Body of pancreas (tissue), 4 donors: ENCODE measurements around the gene RNPEPL1. TPM values are rescaled to one million over a fixed set of nuclear protein-coding genes. Genes with fewer than 3 reads are reported as not detected.

Source experiments
- ATAC-seq: fragments of 150-250 bp; one replicate; pipeline ENCODE4 v1.9.1; 2016
- DNase-seq, 4 donors: peaks; one replicate each; pipeline ENCODE4 v3.0.0-alpha.2; 2019
- H3K27ac ChIP-seq, 4 donors: fragments of 200-600 bp; sonication (generic); 1 replicate in 3 of 4; 2 replicates in 1 of 4; pipeline versions ENCODE4 v1.5.1 to v1.6.1; 2016 to 2019; ENCODE audit warnings: mild to moderate bottlenecking in 1 of 4, mixed read lengths in 1 of 4, moderate library complexity in 1 of 4
- H3K27me3 ChIP-seq, 2 donors: fragments of 200-600 bp; sonication (generic); one replicate each; pipeline ENCODE4 v1.6.0; 2016; ENCODE audit warnings: mild to moderate bottlenecking in 1 of 2
- H3K36me3 ChIP-seq, 2 donors: fragments of 200-600 bp; sonication (generic); replicated peaks in 1 of 2; 2 replicates each; pipeline ENCODE4 v1.5.1; 2016; ENCODE audit warnings: low read depth in 2 of 2; ENCODE audit not compliant: insufficient read depth in 1 of 2
- H3K4me1 ChIP-seq: fragments of 200-600 bp; sonication (generic); one replicate; pipeline ENCODE4 v1.6.0; 2016
- H3K4me3 ChIP-seq, 2 donors: fragments of 200-600 bp; sonication (generic); 1 replicate in 1 of 2; 2 replicates in 1 of 2; pipeline ENCODE4 v1.5.1; 2016 to 2019
- H3K9me3 ChIP-seq, 3 donors: fragments of 200-600 bp; sonication (generic); 1 replicate in 2 of 3; 2 replicates in 1 of 3; pipeline ENCODE4 v1.5.1; 2016
- POLR2A ChIP-seq, 3 donors: fragments of 450-650 bp; IDR thresholded peaks; one replicate each; pipeline ENCODE4 v1.6.1; 2016; ENCODE audit warnings: antibody characterized with exemption in 3 of 3, mild to moderate bottlenecking in 2 of 3
- WGBS, 2 donors: methylation state at CpG; one replicate each; pipeline ENCODE4 v1.1.5; 2017; 5-methylcytosine and 5-hydroxymethylcytosine counted together
- intact Hi-C: fragments of 100-400 bp; cut with DNase I; formaldehyde crosslinking; loops from one replicate; pipeline ENCODE4 v1.15.1; 2023
- total RNA-seq, 2 donors: library from RNA; depleted of rRNA; stranded (reverse); fragments of >200 nt; gene quantifications; one replicate each; pipeline ENCODE4 v1.1.0, GENCODE V29; 2016
- TF ChIP-seq, protein P1 (sequence below), 7 experiments: fragments of 450-650 bp in 4 of 7; fragments of 200-600 bp in 3 of 7; sonication (generic) in 3 of 7; IDR thresholded peaks; one replicate each; pipeline ENCODE4 v1.5.1; 2016 to 2019; ENCODE audit warnings: antibody characterized with exemption in 7 of 7

Gene RNPEPL1
- total RNA-seq, 2 donors from 2014 or later: 63.3 to 162 TPM

DNA sequence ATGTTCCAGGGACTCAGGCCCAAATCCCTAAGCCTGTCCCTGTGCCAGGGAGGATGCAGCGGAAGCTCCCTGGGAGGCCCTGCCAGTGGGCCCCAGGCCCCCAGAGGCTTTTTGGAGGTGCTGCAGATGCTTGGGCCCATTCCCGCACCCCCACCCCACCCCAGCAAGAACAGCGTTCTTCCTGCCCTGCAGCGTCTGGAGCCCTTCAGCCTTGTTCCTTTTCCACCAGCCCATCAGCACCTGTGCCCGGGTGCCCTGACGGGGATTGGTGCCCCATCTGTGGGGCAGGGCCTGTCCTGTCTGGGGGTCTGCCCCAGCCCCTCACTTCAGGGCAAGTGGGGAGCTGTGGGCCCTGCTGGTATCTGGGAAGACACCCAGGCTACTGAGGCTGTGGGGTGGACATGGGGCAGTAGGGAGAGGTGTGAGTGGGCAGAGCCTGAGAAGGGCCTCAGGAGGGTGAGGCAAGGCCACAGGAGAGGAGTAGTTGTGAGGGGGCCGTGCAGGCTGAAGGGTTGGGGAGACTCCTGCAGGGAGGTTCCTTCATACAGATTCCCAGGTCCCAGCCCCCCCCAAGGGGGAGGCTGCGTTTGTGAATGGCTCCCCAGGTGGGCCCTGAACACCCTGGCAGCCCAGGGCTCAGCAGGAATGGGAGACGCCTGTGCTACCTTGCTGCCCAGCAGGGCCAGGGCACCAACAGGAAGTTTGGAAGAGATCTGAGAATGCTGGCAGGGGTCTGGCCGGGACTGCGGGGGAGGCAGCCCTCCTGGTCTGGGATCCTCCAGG, 2.4 kb downstream of the RNPEPL1 start:
- peak in 2 of 4 donors; percentile 4 to 12 for DNase-seq
- WGBS, 2 donors: 77 to 85% methylated on average over 7 to 11 of the region's 11 CpGs
- Histone ChIP-seq H3K4me1 (peaks cover 53% of the 10 kb centered on the region), H3K36me3 (peaks cover 4% of the 10 kb centered on the region in 2 donors), H3K9me3 (no peaks in the 10 kb centered on the region), H3K27ac (no peak overlapping the region), H3K27me3 (no peaks in the 10 kb centered on the region), H3K4me3 (no peak overlapping the region)
- intact Hi-C loops: no loop called here
- no peak for ATAC-seq
- TF ChIP-seq, protein P1, sequence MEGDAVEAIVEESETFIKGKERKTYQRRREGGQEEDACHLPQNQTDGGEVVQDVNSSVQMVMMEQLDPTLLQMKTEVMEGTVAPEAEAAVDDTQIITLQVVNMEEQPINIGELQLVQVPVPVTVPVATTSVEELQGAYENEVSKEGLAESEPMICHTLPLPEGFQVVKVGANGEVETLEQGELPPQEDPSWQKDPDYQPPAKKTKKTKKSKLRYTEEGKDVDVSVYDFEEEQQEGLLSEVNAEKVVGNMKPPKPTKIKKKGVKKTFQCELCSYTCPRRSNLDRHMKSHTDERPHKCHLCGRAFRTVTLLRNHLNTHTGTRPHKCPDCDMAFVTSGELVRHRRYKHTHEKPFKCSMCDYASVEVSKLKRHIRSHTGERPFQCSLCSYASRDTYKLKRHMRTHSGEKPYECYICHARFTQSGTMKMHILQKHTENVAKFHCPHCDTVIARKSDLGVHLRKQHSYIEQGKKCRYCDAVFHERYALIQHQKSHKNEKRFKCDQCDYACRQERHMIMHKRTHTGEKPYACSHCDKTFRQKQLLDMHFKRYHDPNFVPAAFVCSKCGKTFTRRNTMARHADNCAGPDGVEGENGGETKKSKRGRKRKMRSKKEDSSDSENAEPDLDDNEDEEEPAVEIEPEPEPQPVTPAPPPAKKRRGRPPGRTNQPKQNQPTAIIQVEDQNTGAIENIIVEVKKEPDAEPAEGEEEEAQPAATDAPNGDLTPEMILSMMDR (IDR thresholded peaks at IDR 0.05): no peak
- no peak for TF ChIP-seq POLR2A (IDR thresholded peaks at IDR 0.05)

GRCh38 chr2:240571314-240571973, 3.2 kb downstream of the RNPEPL1 start:
- intact Hi-C loops: no loop called here
- no peaks in the 10 kb centered on the region for H3K27me3 ChIP-seq
- WGBS, 2 donors: 89% methylated on average over 15 to 18 of the region's 18 CpGs
- no peak overlapping the region for H3K27ac ChIP-seq
- no peak overlapping the region for H3K4me3 ChIP-seq
- no peaks in the 10 kb centered on the region for H3K9me3 ChIP-seq
- DNase-seq (peak in 1 of 4 donors; percentile 6), ATAC-seq (no peak)
- H3K36me3 ChIP-seq: peaks cover 4 to 9% of the 10 kb centered on the region in 2 donors
- TF ChIP-seq, protein P1 (IDR thresholded peaks at IDR 0.05): no peak
- TF ChIP-seq POLR2A (IDR thresholded peaks at IDR 0.05): no peak
- peaks cover 47% of the 10 kb centered on the region for H3K4me1 ChIP-seq

DNA sequence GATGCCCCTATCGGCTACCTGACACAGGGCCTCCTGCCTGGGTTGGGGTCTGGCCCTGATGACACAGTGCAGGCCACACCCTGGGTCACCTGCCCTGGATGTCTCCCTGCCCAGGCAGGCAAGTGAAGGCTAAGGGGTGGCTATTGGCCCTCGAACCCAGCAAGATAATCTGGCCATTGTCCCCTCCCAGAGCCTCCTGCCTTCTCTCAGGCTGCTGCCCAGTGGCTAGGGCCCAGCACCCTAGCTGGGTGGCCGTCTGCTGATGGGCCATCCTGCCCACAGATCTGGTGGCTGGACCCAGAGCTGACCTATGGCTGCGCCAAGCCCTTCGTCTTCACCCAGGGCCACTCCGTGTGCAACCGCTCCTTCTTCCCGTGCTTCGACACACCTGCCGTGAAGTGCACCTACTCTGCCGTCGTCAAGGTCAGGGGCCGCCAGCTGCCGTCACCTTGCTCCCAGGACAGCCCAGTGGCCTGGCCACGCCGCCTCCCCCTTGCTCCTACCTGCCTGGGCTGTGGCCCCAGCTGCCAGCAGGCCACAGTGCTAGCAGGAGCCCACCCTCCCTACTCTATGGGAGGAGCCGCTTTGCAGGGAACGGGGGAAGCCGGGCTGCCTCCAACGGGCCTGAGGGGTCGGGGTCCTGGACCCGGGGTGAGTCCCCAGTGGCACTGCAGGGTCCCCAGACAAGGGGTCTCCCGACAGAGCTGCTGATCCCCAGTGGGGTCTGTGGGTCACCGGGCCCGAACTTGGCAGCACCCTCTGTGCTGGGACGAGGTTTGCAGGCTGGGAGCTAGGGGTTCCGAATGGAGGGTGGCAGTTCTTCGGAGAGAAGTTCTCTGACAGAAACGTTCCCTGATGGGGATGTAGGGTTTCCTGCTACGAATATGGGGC, 4.1 kb downstream of the RNPEPL1 start:
- ATAC-seq: no peak
- Histone ChIP-seq H3K4me1 (peaks cover 38% of the 10 kb centered on the region), H3K9me3 (no peaks in the 10 kb centered on the region), H3K4me3 (no peak overlapping the region), H3K36me3 (peaks cover 8 to 15% of the 10 kb centered on the region in 2 donors), H3K27ac (no peak overlapping the region), H3K27me3 (no peaks in the 10 kb centered on the region)
- TF ChIP-seq POLR2A (IDR thresholded peaks at IDR 0.05): no peak
- TF ChIP-seq, protein P1 (IDR thresholded peaks at IDR 0.05): no peak
- WGBS, 2 donors: 73 to 87% methylated on average over 21 to 30 of the region's 30 CpGs
- peak in 2 of 4 donors; percentile 2 to 32 for DNase-seq
- intact Hi-C loops: no loop called here

DNA sequence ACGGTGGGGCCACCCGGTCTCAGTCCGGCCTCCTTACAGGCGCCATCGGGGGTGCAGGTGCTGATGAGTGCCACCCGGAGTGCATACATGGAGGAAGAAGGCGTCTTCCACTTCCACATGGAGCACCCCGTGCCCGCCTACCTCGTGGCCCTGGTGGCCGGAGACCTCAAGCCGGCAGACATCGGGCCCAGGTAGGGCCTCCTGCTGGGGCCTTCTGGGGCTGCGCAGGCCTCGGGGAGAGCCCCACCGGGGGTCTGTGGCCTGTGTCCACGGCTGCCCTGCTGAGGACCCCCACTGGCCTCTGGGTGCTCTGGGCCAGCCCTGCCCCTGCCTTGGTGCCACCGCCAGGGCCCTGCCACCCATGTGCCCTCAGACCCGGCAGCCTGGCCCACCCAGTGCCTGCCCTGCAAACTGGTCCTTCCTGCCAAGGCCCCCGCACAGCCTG, 4.8 kb downstream of the RNPEPL1 start:
- intact Hi-C loops: no loop called here

More for the DNA sequence above, 4.8 kb downstream of the RNPEPL1 start:
- Histone ChIP-seq H3K27me3 (no peaks in the 10 kb centered on the region), H3K4me1 (peaks cover 33% of the 10 kb centered on the region), H3K9me3 (no peaks in the 10 kb centered on the region), H3K27ac (no peak overlapping the region), H3K36me3 (peaks cover 8 to 20% of the 10 kb centered on the region in 2 donors), H3K4me3 (no peak overlapping the region)
- DNase-seq (peak in 1 of 4 donors; percentile 11), ATAC-seq (no peak)
- WGBS, 2 donors: 89 to 90% methylated on average over 7 to 19 of the region's 20 CpGs
- TF ChIP-seq, protein P1 (IDR thresholded peaks at IDR 0.05): no peak
- TF ChIP-seq POLR2A (IDR thresholded peaks at IDR 0.05): no peak
